H9 (cell line): Measurements from ENCODE around the gene ATG9B. TPM values are rescaled to one million over a fixed set of nuclear protein-coding genes. Genes with fewer than 3 reads are reported as not detected.

Experiments
- DNase-seq: peaks from one replicate; pipeline ENCODE4 v3.0.0-alpha.2; 2017
- H2AFZ ChIP-seq: one replicate; pipeline ENCODE4 v1.6.1; 2013; ENCODE audit warnings: mild to moderate bottlenecking, low read length, control low read depth, moderate library complexity
- H2AK5ac ChIP-seq: 2 replicates; pipeline ENCODE4 v1.6.1; 2013; ENCODE audit warnings: low read length, control low read depth, mixed read lengths; ENCODE audit not compliant: insufficient read length
- H2BK120ac ChIP-seq: one replicate; pipeline ENCODE4 v1.6.1; 2013; ENCODE audit warnings: low read depth, mild to moderate bottlenecking, low read length, control low read depth, inconsistent platforms; ENCODE audit not compliant: poor library complexity, severe bottlenecking
- H2BK12ac ChIP-seq: 2 replicates; pipeline ENCODE4 v1.6.1; 2013; ENCODE audit warnings: low read length, control low read depth, mixed read lengths, low read depth; ENCODE audit not compliant: insufficient read length
- H2BK15ac ChIP-seq: 2 replicates; pipeline ENCODE4 v1.6.1; 2013; ENCODE audit warnings: low read depth, low read length, control low read depth
- H2BK20ac ChIP-seq: one replicate; pipeline ENCODE4 v1.6.1; 2013; ENCODE audit warnings: low read depth, mild to moderate bottlenecking, low read length, control low read depth, inconsistent platforms; ENCODE audit not compliant: poor library complexity, severe bottlenecking
- H2BK5ac ChIP-seq: 2 replicates; pipeline ENCODE4 v1.6.1; 2013; ENCODE audit warnings: low read length, control low read depth, mixed read lengths; ENCODE audit not compliant: insufficient read length
- H3K14ac ChIP-seq: 2 replicates; pipeline ENCODE4 v1.6.1; 2013; ENCODE audit warnings: low read length, control low read depth; ENCODE audit not compliant: insufficient read depth
- H3K18ac ChIP-seq: 2 replicates; pipeline ENCODE4 v1.6.1; 2013; ENCODE audit warnings: low read depth, mild to moderate bottlenecking, mixed read lengths, low read length, control low read depth; ENCODE audit not compliant: insufficient read length
- H3K23ac ChIP-seq: 2 replicates; pipeline ENCODE4 v1.6.1; 2013; ENCODE audit warnings: low read length, control low read depth, mixed read lengths, low read depth; ENCODE audit not compliant: insufficient read length
- H3K23me2 ChIP-seq: 2 replicates; pipeline ENCODE4 v1.6.1; 2013; ENCODE audit warnings: low read depth, mild to moderate bottlenecking, mixed read lengths, low read length, control low read depth; ENCODE audit not compliant: insufficient read length, poor library complexity, severe bottlenecking
- H3K27ac ChIP-seq: 2 replicates; pipeline ENCODE4 v1.5.1; 2013; ENCODE audit warnings: low read length, control low read depth, mixed read lengths, low read depth; ENCODE audit not compliant: insufficient read length
- H3K27me3 ChIP-seq: 2 replicates; pipeline ENCODE4 v1.6.1; 2013; ENCODE audit warnings: low read length, control low read depth, inconsistent platforms; ENCODE audit not compliant: insufficient read depth
- H3K4ac ChIP-seq: 2 replicates; pipeline ENCODE4 v1.6.1; 2013; ENCODE audit warnings: low read depth, mild to moderate bottlenecking, control low read depth, inconsistent platforms, low read length, moderate library complexity
- H3K4me1 ChIP-seq: 2 replicates; pipeline ENCODE4 v1.6.1; 2013; ENCODE audit warnings: low read length, control low read depth, inconsistent platforms; ENCODE audit not compliant: insufficient read depth
- H3K4me2 ChIP-seq: 2 replicates; pipeline ENCODE4 v1.6.1; 2013; ENCODE audit warnings: low read length, control low read depth, mixed read lengths; ENCODE audit not compliant: insufficient read length, insufficient read depth
- H3K56ac ChIP-seq: 2 replicates; pipeline ENCODE4 v1.6.1; 2013; ENCODE audit warnings: low read depth, mild to moderate bottlenecking, mixed read lengths, low read length, control low read depth; ENCODE audit not compliant: insufficient read length
- H3K79me1 ChIP-seq: 2 replicates; pipeline ENCODE4 v1.6.1; 2013; ENCODE audit warnings: low read depth, mild to moderate bottlenecking, moderate library complexity, low read length, control low read depth, inconsistent platforms; ENCODE audit not compliant: insufficient read depth, poor library complexity, severe bottlenecking
- H3K79me2 ChIP-seq: 2 replicates; pipeline ENCODE4 v1.6.1; 2013; ENCODE audit warnings: low read length, control low read depth, inconsistent platforms; ENCODE audit not compliant: insufficient read depth
- H3K9ac ChIP-seq: 2 replicates; pipeline ENCODE4 v1.6.1; 2013; ENCODE audit warnings: low read length, control low read depth, mixed read lengths; ENCODE audit not compliant: insufficient read length; ENCODE audit errors: extremely low read depth
- H3K9me3 ChIP-seq: one replicate; pipeline ENCODE4 v1.6.1; 2013; ENCODE audit warnings: low read depth, low read length, inconsistent platforms; ENCODE audit not compliant: control insufficient read depth
- H3T11ph ChIP-seq: one replicate; pipeline ENCODE4 v1.6.1; 2013; ENCODE audit warnings: mild to moderate bottlenecking, low read length, control low read depth, inconsistent platforms
- H4K20me1 ChIP-seq: one replicate; pipeline ENCODE4 v1.6.1; 2013; ENCODE audit not compliant: control insufficient read depth, insufficient read length, insufficient read depth
- H4K5ac ChIP-seq: 2 replicates; pipeline ENCODE4 v1.6.1; 2013; ENCODE audit warnings: low read depth, mild to moderate bottlenecking, mixed read lengths, low read length, control low read depth; ENCODE audit not compliant: insufficient read length
- H4K8ac ChIP-seq: replicated peaks from 2 replicates; pipeline ENCODE4 v1.6.1; 2013; ENCODE audit warnings: low read length, control low read depth, mixed read lengths, low read depth; ENCODE audit not compliant: insufficient read length
- H4K91ac ChIP-seq: 2 replicates; pipeline ENCODE4 v1.6.1; 2013; ENCODE audit warnings: low read depth, mild to moderate bottlenecking, moderate library complexity, mixed read lengths, low read length, control low read depth; ENCODE audit not compliant: insufficient read length
- H3K27ac Mint-ChIP-seq, 3 experiments: 2 replicates in 2 of 3; 3 replicates in 1 of 3; pipeline ENCODE4 v1.8.0; 2020 to 2021; ENCODE audit warnings: mixed read lengths in 3 of 3, mild to moderate bottlenecking in 1 of 3, moderate library complexity in 1 of 3
- H3K27me3 Mint-ChIP-seq: 2 replicates; pipeline ENCODE4 v1.8.0; 2021; ENCODE audit warnings: low read depth, mild to moderate bottlenecking, moderate library complexity, mixed read lengths
- H3K36me3 Mint-ChIP-seq, 3 experiments: 2 replicates in 2 of 3; 3 replicates in 1 of 3; pipeline ENCODE4 v1.8.0; 2020 to 2021; ENCODE audit warnings: low read depth in 3 of 3, mixed read lengths in 3 of 3; ENCODE audit not compliant: insufficient read depth in 1 of 3
- H3K4me1 Mint-ChIP-seq, 2 experiments: 2 replicates each; pipeline ENCODE4 v1.8.0; 2020; ENCODE audit warnings: mixed read lengths in 2 of 2
- H3K4me3 Mint-ChIP-seq, 2 experiments: 2 replicates in 1 of 2; 3 replicates in 1 of 2; pipeline ENCODE4 v1.8.0; 2020 to 2021; ENCODE audit warnings: mild to moderate bottlenecking in 2 of 2, mixed read lengths in 2 of 2, moderate library complexity in 1 of 2
- H3K9me3 Mint-ChIP-seq, 2 experiments: 2 replicates in 1 of 2; 3 replicates in 1 of 2; pipeline ENCODE4 v1.8.0; 2020; ENCODE audit warnings: mild to moderate bottlenecking in 2 of 2, mixed read lengths in 2 of 2, moderate library complexity in 1 of 2
- CTCF ChIP-seq: fragments of 200-600 bp; sonication (generic); conservative IDR thresholded peaks from 3 replicates; pipeline ENCODE4 v1.8.0; 2021; ENCODE audit warnings: antibody characterized with exemption, mild to moderate bottlenecking
- whole genome bisulfite sequencing: extraction: QIAGEN DNeasy Blood & Tissue Kit; methylation state at CpG from one replicate; pipeline ENCODE4 v1.1.7; 2013; ENCODE audit warnings: missing lambda C conversion rate, low lambda C conversion rate, mixed read lengths; ENCODE audit not compliant: insufficient read length; ENCODE audit errors: extremely low coverage; 5-methylcytosine and 5-hydroxymethylcytosine counted together
- total RNA-seq: library from RNA; stranded (reverse); gene quantifications from 2 replicates; pipeline ENCODE4 v1.2.1, GENCODE V29; 2021

Gene ATG9B
- total RNA-seq, 1 experiment from 2014 or later = 1.5 TPM

- Histone ChIP-seq H2BK15ac (no peak overlapping the region), H3K9me3 (no peaks in the 10 kb centered on the region), H2AK5ac (no peak overlapping the region), H2BK20ac (no peak overlapping the region), H3K56ac (no peak overlapping the region), H3K23me2 (peaks cover 4% of the 10 kb centered on the region), H2BK5ac (no peak overlapping the region), H2BK12ac (no peak overlapping the region), H3T11ph (no peak overlapping the region), H3K4me2 (no peak overlapping the region), H4K20me1 (no peaks in the 10 kb centered on the region), H3K27me3 (no peaks in the 10 kb centered on the region), H3K9ac (no peak overlapping the region), H4K91ac (no peak overlapping the region), H3K23ac (no peak overlapping the region), H3K27ac (no peak overlapping the region), H3K79me1 (no peaks in the 10 kb centered on the region), H3K4ac (no peak overlapping the region), H2BK120ac (no peak overlapping the region), H3K18ac (no peak overlapping the region), H3K14ac (no peak overlapping the region; the same call in 1 of the 2 replicates), H3K79me2 (no peaks in the 10 kb centered on the region), H3K4me1 (no peaks in the 10 kb centered on the region), H4K5ac (no peak overlapping the region), H4K8ac (no peak overlapping the region), H2AFZ (no peak overlapping the region)
- peaks cover 1% of the 10 kb centered on the region for H3K27me3 Mint-ChIP-seq
- peaks cover 0 to 3% (median 0%) of the 10 kb centered on the region in 3 experiments; a peak in 1 of 7 replicates for H3K36me3 Mint-ChIP-seq
- H3K9me3 Mint-ChIP-seq = no peaks in the 10 kb centered on the region
- DNase-seq = no peak
- TF ChIP-seq CTCF = no peak
- no peak overlapping the region for H3K4me3 Mint-ChIP-seq
- H3K27ac Mint-ChIP-seq = no peak overlapping the region
- peaks cover 0 to 14% of the 10 kb centered on the region in 2 experiments for H3K4me1 Mint-ChIP-seq
- WGBS = no CpG with 5 or more reads among the region's 12 CpGs
These were observed 20.7 kb downstream of the ATG9B start for GRCh38 chr7:151003572-151003971.
